KMS-11 (cell line): ENCODE measurements around the gene ENDOU.

ENCODE experiments used
- H2AFZ ChIP-seq: fragments of 200-600 bp; sonication (generic); 2 replicates; pipeline ENCODE4 v1.6.1; 2016; ENCODE audit warnings: antibody characterized with exemption, mixed run types, low read depth
- H3K27ac ChIP-seq: fragments of 200-600 bp; sonication (generic); 2 replicates; pipeline ENCODE4 v1.6.1; 2016; ENCODE audit warnings: mild to moderate bottlenecking, mixed run types
- H3K27me3 ChIP-seq: fragments of 200-600 bp; sonication (generic); 2 replicates; pipeline ENCODE4 v1.6.1; 2017; ENCODE audit warnings: mild to moderate bottlenecking, low read depth, mixed run types, moderate library complexity; ENCODE audit not compliant: insufficient read depth
- H3K36me3 ChIP-seq: fragments of 200-600 bp; sonication (generic); 2 replicates; pipeline ENCODE4 v1.6.1; 2017; ENCODE audit warnings: mild to moderate bottlenecking, mixed run types; ENCODE audit not compliant: insufficient read depth
- H3K4me1 ChIP-seq: fragments of 200-600 bp; sonication (generic); 2 replicates; pipeline ENCODE4 v1.6.1; 2016; ENCODE audit warnings: mild to moderate bottlenecking, low read depth, mixed run types; ENCODE audit not compliant: poor library complexity, severe bottlenecking
- H3K4me2 ChIP-seq: fragments of 200-600 bp; sonication (generic); 2 replicates; pipeline ENCODE4 v1.7.0; 2016; ENCODE audit warnings: mild to moderate bottlenecking, mixed run types
- H3K4me3 ChIP-seq: fragments of 200-600 bp; sonication (generic); IDR thresholded peaks from 2 replicates; pipeline ENCODE4 v1.6.1; 2017; ENCODE audit warnings: low read depth, low read length, mixed read lengths; ENCODE audit not compliant: insufficient read depth
- H3K79me2 ChIP-seq: fragments of 200-600 bp; sonication (generic); 2 replicates; pipeline ENCODE4 v1.6.1; 2016; ENCODE audit warnings: low read depth, mixed run types; ENCODE audit not compliant: insufficient read depth
- H3K9ac ChIP-seq: fragments of 200-600 bp; sonication (generic); 2 replicates; pipeline ENCODE4 v1.6.1; 2016; ENCODE audit warnings: mild to moderate bottlenecking, mixed run types
- H4K20me1 ChIP-seq: fragments of 200-600 bp; sonication (generic); 2 replicates; pipeline ENCODE4 v1.6.1; 2016; ENCODE audit warnings: mild to moderate bottlenecking, mixed run types; ENCODE audit not compliant: insufficient read depth
- CTCF ChIP-seq: fragments of 200-600 bp; sonication (generic); conservative IDR thresholded peaks from 2 replicates; pipeline ENCODE4 v1.6.1; 2017; ENCODE audit warnings: low read depth, mild to moderate bottlenecking, antibody characterized with exemption, low read length, moderate library complexity, mixed read lengths

ENDOU gene

GRCh38 chr12:47736216-47736615 lies 10.9 kb upstream of the ENDOU start:
- no peaks in the 10 kb centered on the region for H3K36me3 ChIP-seq
- no peak for TF ChIP-seq CTCF

GRCh38 chr12:47735649-47736048 lies 10.4 kb upstream of the ENDOU start:
- H3K79me2 ChIP-seq, result no peaks in the 10 kb centered on the region
- H4K20me1 ChIP-seq, result no peaks in the 10 kb centered on the region
- no peaks in the 10 kb centered on the region for H3K36me3 ChIP-seq
- peaks cover 21% of the 10 kb centered on the region for H3K4me1 ChIP-seq
- H3K27ac ChIP-seq, result no peak overlapping the region
- H3K4me2 ChIP-seq, result no peak overlapping the region
- TF ChIP-seq CTCF, result no peak
- H3K9ac ChIP-seq, result no peak overlapping the region
- no peak overlapping the region for H3K4me3 ChIP-seq
- no peak overlapping the region for H2AFZ ChIP-seq
- no peaks in the 10 kb centered on the region for H3K27me3 ChIP-seq

More at GRCh38 chr12:47736216-47736615, 10.9 kb upstream of the ENDOU start:
- Histone ChIP-seq H3K9ac (no peak overlapping the region), H2AFZ (no peak overlapping the region), H3K4me3 (no peak overlapping the region), H3K27me3 (no peaks in the 10 kb centered on the region), H3K4me1 (peaks cover 26% of the 10 kb centered on the region), H4K20me1 (no peaks in the 10 kb centered on the region), H3K79me2 (no peaks in the 10 kb centered on the region), H3K4me2 (no peak overlapping the region), H3K27ac (no peak overlapping the region)

GRCh38 chr12:47734725-47735480 lies 9.6 kb upstream of the ENDOU start:
- Histone ChIP-seq H3K4me3 (no peak overlapping the region), H2AFZ (no peak overlapping the region), H3K4me1 (peaks cover 13% of the 10 kb centered on the region), H4K20me1 (no peaks in the 10 kb centered on the region), H3K27ac (no peak overlapping the region), H3K36me3 (no peaks in the 10 kb centered on the region), H3K9ac (no peak overlapping the region), H3K27me3 (no peaks in the 10 kb centered on the region), H3K79me2 (no peaks in the 10 kb centered on the region), H3K4me2 (no peak overlapping the region)
- TF ChIP-seq CTCF, result no peak

GRCh38 chr12:47733142-47733541 lies 7.9 kb upstream of the ENDOU start:
- H3K36me3 ChIP-seq, result no peaks in the 10 kb centered on the region
- no peak for TF ChIP-seq CTCF
- H2AFZ ChIP-seq, result no peak overlapping the region
- no peaks in the 10 kb centered on the region for H3K27me3 ChIP-seq
- no peaks in the 10 kb centered on the region for H4K20me1 ChIP-seq
- H3K79me2 ChIP-seq, result no peaks in the 10 kb centered on the region
- no peaks in the 10 kb centered on the region for H3K4me1 ChIP-seq
- no peak overlapping the region for H3K4me3 ChIP-seq
- H3K4me2 ChIP-seq, result no peak overlapping the region
- no peak overlapping the region for H3K9ac ChIP-seq
- H3K27ac ChIP-seq, result no peak overlapping the region
